GM18517 (cell line): ENCODE data around the gene SOX13.

Experiments
- ATAC-seq: cut with Tn5 transposase; IDR thresholded peaks from one replicate; pipeline ENCODE4 v1.9.1; 2021; ENCODE audit warnings: mild to moderate bottlenecking, moderate library complexity; ENCODE audit not compliant: unreplicated experiment

The SOX13 gene

DNA sequence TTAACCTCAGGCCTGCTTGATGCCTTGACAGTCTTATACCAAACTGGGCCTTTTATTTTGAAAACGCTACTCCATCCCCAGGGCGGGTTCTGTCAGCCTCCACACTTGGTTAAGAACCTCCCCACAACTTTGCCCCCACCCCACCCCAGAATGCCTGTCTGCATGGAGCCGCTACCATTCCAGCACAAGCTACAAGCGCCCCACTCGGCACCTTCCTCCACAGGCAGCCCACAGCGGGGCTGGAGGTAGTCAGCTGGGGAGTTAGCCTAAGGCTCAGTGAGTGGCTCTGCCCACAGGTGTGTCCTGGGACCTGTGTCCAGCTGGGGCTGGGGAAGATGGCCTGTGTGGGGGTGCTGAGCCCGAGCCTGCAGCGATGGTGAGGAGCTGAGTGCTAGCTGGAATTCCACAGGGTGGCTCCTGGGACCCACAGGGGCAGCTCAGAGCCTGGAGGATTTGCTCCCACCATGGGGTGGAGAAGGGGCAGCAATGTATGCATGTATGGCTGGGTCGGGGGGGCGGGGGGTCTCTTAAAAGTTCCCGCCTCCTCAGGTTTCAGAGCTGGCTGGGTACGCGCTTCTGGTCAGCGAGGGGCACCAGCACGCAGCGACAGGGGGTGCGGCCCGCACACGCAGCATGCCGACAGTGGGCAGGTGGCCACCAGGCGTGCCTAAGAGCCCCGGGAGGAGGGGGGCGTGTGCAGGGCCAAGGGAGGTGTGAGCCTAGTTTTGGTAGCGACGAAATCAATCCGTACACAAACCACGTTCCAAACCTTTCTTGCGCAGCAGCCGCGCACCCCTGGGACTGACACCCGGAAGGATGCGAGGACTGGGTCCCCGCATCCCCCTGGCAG lies 78.0 kb downstream of the SOX13 start:
- ATAC-seq, result no peak

DNA sequence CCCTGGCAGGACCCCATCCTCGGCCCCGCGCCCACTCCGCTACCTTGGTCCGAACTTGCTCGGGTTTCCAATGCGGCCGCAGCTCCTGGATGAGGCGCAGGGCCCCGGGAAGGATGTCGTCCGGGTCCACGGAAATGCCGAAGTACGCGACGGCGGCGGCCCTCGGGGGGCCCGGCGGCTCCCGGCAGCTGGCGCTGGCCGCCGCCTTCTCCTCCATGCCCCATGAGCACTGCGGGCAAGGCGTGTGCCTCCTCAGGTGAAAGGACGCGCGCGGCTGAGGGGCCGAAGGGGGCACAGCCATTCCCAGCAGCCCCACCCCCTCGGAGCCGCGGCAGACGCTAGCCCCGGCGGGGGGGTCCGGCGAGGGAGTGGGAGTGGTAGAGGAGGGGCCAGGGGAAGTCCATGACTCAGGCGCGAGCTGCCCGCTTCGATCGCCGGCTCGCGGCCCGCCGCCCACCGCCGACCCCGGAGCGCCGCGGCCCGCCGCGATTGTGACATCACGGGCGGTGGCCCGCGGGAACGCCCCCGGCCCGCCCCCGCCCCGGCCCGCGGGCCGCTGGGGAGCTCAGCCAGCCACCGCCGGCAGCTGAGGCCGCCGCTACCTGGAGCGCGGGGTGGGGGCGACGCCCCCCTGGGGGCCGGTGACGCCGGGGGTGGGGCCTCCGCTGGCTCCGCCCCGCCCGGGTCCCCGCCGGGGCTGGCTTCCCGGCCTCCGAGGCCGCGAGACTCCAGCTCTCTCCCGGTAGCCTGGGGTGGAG lies 78.8 kb downstream of the SOX13 start, which contains the start of gene ETNK2:
Gene ETNK2, minus strand, starts transcription at position 493 of the 758 bp plus-strand sequence. Its CDS starts 192 bp downstream, at position 301.
- no peak for ATAC-seq

DNA sequence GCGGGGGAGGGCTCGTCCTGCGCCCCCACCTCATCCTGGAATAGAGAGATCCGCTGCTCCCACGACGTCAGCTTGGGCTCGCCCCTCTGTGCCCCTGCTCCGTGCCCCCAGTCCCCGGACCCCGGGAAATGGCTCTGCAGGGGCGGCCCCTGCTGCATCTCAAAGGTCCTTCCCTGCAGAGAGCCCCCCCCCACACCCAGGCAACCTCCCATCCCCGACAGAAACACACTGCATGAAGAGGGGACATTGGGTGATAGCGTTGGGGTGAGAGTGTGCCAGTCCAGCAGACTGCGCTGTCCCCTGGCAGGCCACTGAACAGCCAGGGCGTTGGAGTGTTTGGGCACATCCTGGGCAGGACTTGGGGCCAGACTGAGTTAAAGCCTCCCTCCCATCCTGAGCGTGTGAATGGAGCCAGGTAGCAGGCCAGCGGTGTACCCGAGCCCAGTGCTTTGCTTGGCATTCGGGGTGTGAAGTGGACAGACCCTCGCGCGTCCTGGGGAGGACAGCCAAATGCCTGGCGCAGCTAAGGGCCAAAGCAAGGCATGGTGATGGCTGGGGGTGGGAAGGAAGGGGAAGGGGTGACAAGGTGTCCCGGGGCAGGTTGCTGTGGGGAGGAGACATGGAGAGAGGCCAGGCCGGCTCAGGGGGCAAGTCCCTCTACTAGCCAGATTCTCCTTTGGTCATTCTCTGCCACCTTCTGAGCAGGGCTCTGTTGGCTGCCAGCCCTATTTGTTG lies 79.6 kb downstream of the SOX13 start:
- ATAC-seq, result no peak

DNA sequence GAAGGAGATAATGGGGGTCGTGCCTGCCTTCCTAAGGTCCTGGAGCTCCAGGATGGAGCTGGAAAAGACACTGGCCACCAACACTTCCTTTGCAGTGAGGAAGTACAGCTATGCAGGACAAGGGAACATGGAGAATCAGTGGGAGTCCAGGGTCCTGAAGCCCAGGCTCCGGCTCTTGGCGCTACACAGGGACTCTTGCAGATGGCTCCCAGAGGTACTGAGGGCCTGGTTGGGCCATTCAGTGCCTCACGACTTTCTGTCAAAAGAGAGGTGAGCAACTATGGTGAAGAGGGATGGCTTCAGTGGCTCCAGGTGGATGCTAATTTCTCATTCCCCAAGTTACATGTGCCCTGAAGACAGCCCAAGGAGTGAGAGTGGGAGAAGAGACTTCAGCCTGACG lies 80.8 kb downstream of the SOX13 start:
- no peak for ATAC-seq

DNA sequence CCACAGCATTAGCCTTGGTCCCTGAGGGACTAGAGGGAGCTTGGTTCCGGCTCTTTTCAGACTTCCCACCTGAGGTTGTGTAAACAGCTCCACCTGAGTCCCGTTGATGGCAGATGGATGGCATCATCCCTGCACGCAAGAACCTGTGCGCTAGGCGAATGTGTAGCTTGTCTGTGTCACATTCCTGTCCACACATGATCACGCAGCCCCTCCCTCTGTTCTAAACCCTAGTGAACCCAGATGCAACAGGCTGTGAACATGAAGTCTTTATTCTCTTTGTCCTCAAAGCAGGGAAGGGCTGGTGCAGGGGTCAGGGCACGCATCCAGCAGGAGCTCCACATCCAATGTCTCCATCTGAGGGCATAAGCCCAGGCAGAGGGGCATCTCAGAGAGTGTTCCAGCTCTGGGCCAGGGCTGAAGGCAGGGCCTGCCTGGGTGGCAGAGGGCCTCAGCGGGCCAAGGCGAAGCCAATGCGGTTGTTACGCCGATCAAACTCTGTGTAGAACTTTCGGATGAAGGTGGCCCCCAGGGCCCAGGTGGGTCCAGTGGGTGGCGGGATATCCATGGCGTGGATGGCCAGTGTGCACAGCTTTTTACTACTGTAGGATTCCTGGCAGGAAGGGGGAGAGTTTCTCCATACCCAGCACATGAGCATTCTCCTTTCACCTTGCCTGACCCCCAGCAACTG lies 81.8 kb downstream of the SOX13 start:
- ATAC-seq, result no peak

DNA sequence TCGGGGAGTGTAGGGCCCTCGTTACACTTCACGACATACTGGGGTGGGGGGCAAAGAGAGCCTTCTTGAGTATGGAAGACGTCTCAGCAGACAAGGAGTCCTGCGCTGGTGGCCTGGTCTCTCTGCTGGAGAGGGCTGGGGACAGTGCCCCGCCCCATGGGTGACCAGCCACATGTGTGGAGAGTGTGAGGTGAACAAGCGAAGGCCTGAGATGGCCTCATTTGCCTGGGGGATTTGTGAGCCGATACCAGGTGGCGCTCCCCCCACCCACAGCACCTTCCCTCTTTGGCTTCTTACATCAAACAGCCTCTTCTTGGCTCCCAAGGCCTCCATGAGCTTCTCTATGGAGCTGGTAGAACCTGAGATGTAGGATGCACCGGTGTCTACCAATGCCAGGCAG lies 83.0 kb downstream of the SOX13 start:
- ATAC-seq, result no peak

DNA sequence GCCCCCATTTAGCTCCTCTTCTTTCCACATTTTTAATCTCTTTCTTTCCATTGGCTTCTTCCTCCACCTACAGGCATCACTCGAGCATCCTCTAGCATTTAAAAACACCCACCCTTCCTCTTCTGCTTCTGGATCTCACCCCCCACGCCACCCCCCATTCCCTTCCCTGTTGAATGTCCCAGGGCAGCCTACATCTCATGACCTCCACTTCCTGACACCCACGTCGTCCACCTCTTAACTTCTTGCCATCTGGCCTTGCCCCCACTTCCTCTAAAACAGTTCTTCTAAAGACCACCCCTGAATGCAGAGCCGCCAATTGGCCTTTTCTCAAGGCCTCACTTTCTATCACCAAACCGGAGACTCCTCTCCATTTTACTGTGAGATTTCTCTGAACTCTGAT lies 85.0 kb downstream of the SOX13 start:
- no peak for ATAC-seq

DNA sequence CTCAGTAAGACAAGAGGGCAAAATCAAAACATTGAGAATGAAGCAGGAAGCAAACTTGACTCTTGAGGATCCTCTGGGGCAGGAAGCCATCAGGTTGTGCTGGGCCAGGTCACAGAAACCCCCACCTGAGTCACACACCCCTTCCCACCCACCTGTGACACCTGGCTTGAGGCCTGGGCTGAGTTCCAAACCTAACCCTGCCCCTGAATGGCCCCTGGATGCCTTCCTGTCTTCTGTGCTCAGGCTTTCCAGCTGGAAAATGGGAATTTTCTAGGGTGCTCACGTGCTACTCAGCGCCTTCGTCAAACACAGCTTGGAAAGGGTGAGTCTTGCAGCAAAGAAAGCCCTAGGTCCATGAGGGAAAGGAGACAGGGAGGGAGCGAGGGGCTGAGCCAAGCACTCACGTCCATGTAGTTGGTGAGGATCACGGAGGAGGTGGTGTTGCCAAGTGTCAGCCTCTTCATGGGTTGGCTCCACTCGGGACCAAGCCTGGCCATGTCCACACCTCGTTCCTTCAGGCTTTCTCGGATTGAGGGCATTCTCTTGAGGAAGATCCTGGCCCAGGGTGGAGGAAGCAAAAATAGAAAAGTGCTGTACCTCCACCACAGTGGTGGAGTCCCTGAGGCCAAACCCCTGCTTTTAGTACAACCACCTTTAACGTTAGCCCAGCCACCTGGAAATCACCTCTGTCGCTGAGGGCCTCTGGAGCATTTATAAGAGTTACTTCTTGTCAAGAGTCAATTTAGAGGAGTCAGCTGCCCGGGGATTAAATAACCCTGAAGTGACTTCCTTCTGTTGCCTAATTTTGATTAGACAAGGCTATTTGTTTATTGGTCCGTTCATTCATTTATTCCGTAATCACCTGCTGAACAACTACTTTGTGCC lies 88.9 kb downstream of the SOX13 start:
- no peak for ATAC-seq

DNA sequence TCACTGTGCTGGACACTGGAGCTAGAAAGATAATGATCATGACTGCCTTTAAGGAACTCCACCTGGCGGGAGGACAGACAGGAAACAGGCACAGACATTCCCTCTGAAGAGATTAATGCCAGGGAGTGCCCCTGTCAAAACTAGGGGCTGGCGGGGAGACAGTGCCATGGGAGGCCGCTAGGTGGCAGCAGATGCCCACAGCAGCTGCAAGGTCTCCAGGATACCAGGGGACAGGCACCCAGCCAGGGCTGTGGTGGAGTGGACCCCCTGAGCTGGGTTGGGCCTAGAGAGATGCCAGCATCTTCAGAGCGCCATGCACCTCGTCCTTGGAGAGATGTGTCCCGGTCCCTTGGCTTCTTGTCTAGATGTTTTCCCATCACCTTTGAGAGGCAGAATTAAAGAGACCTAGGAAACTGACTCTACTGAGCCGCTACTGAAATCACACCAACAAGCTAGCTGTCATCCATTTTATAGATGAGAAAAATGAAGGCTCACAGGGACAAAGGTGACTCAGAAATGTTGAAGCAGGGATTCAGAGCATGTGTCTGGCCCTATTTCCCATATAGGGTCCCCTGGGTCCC lies 89.7 kb downstream of the SOX13 start:
- ATAC-seq, result no peak

DNA sequence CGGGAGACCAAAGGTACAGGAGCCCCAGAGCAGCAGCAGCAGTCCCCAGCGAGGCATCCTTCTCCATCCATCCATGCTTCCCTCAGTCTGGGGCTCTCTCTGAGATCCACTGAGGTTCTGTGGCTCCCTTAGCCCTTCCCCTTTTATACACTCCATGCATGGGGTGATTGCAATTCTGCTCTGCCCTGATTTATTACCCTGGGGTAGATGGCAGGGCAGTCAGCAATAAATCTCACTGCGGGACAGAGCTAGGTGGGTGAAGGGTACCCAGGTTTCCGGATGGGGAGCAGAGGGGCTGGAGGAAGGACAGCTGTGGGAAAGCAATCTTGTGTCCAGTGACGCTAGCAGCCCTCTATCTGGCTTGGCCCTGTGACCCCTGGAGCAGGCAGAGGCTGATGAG lies 93.3 kb downstream of the SOX13 start, which contains the start of gene REN:
Gene REN, minus strand, starts transcription at position 119 of the 400 bp plus-strand sequence. Its CDS starts 44 bp downstream, at position 75.
- no peak for ATAC-seq

DNA sequence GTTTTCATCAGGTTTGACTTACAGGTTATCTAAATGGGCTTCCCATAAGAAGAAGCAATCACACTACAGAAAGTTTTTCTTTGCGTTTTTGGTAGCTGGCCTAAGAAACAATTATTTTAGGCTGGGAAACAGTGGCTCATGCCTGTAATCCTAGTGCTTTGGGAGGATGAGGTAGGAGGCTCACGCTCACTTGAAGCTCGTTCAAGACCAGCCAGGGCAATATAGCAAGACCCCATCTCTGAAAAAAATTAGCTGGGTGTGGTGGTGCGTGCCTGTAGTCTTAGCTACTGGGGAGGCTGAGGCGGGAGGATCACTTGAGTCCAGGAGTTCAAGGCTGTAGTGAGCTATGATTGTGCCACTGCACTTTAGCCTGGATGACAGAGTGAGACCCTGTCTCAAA lies 94.8 kb downstream of the SOX13 start:
- no peak for ATAC-seq

DNA sequence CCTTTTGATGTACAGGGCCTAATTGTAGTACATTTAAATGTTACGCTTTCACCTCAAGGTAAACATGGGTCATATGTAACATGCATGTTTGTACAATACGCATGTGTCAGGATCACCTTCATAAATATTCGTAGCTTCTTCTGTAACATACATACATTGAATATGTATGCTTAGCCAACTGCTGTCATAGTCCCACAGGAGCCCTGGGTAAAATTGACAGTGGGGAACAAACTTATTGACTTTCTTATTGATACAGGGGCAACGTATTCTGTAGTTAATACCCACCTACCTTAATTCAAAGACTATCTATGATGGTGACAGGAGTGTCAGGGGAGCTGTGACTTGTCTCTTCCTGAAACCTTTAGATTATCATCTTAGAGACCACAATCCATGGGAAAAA lies 96.9 kb downstream of the SOX13 start:
- ATAC-seq, result no peak

DNA sequence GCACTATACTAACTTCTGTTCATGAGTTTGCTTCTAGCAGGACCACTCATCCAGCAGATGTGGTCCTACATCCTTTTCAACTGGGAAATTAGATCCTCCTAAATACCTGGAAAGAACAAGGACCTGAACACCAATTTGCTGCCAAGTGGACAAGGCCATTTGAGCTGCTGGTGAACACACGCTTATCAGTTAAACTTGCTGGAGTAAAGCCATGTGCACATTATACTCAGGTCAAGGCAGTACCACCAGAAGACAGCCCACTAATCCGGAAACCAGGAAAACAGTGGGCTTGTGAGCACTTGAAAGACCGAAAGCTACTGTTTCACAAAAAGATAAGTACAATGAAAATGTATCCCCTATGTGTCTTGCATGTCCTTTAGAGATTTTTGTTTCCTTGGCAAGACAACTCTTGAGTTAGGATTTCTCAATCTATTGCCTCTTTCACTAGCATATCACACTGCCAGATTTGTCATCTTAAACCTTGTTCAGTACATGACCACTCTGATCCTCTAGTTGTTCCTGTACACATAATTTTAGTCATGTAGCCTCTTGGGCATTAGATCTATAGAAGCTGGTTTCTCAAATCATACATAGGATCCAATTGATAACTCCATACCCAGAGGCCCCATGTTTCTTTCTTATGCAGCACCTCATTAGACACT lies 97.7 kb downstream of the SOX13 start:
- ATAC-seq, result no peak

DNA sequence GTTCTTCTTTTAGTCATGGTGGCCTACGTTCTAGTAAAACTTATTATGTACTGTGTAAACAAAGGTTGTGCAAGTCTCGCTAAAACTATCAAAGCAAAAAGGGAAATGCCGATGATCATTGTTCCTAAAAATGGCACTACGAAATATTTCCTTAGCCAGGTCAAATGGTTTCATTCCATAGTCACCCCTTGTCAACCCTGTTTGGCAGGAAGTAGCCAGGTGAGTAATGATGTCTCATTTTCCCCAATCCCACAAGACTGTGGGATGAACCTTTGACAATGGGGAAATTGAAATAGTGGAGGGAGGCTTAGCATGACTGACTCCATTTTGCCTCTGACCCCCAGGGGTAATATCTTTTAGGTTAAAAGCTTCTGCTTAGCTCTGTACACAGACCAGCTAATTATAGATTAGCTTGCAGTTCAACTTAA lies 98.8 kb downstream of the SOX13 start:
- no peak for ATAC-seq

DNA sequence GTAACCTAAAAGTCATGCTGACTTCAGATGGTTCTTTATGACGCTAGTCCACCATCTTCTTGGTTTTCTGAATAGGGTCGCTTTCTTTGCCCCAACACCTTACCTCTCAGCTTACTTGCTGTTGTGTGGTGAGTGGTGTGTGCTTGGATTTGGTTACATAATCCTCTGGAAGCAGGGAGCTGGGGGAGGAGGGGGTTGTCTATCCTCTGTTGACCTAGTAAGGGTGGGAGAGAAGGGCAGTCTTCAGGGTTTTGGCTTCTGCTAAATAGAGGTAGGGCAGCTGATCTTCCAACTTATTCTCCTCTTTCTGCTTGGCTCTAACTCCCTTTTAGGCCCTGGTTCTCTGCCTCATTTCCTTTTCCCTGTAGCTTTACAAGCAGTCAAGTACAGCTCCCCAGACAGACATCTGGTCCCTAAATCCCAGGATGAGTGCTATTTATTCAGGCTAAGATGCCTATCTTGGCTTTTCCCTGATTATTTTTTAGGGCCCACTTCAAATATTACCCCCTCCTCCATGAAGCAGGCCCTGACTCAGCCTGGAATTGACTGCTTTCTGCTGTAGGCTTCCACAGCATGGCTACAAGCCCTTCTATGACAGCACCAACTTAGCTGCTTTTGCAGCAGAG lies 99.6 kb downstream of the SOX13 start:
- no peak for ATAC-seq

DNA sequence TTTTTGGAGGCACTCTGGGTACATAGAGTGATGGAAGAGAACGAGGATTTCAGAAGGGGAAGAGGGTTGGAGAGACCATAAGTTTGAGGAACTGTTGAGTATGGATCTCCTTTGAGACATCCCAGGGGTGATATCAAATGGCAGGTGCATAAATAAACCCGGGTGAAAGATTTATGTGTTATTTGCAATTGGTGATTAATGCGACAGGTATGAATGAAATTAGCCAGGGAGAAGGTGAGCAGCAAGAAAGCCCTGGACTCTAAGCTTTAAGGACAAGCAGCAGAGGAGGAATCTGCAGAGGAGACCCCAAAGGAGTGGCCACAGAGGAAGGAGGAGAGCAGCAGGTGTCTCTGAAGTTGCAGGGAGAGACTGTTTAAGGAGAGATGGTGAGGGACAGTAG lies 102.0 kb downstream of the SOX13 start:
- ATAC-seq, result no peak

DNA sequence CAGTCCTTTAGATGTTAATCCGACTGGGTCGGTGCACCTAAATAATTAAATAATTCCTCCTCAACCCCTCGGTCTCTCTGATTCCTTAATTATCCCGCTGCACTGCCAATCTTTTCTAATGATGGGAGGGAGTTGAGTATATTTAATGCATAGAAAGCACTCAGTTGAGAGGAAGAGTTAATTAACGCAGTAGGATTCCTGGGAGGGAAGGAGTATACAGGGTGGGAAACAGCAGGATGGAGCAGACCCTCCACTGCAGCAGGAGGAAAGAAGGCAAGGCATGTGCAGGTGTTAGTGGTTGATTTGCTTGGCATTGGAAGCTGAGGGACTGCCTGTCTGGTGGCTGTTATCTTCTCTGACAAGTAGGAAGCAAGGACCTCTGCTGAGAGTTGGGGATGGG lies 103.1 kb downstream of the SOX13 start:
- no peak for ATAC-seq

DNA sequence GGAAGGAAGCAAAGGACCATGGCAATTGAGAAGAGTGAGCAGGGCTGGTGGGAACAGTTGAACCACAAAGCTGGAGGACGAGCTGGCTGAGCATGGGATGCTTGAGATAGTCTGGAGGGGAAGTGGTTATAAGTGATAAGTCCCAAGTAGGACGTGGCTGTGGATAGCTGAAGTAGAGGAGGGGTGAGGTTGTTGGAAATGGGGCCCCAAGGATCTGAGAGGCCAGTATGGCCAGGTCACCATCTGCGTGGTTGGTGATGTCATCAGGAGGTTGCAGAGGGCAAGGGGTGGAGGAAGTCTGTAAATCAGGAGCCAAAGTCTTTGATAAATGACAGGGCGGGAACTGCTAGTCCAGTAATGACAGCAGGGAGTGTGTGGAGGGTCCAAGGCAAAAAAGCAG lies 104.2 kb downstream of the SOX13 start:
- no peak for ATAC-seq
